NCI-H2196 treated with DMSO at 0.1 percent for 48 hours (cell line): ENCODE measurements around the gene NUBPL.

Experiments
- DNase-seq: peaks from one replicate; lab custom pipeline; 2025; ENCODE audit not compliant: unreplicated experiment; lab: John Stamatoyannopoulos, UW

The NUBPL gene

GRCh38 chr14:31909977-31910376, 348.8 kb downstream of the NUBPL start:
- no peak for DNase-seq
